ENCODE data around the gene BCL10. TPM values are rescaled to one million over a fixed set of nuclear protein-coding genes. Genes with fewer than 3 reads are reported as not detected.

Gene BCL10
- total RNA-seq, 2 experiments from 2014 or later = 24.3 to 30.1 TPM

DNA sequence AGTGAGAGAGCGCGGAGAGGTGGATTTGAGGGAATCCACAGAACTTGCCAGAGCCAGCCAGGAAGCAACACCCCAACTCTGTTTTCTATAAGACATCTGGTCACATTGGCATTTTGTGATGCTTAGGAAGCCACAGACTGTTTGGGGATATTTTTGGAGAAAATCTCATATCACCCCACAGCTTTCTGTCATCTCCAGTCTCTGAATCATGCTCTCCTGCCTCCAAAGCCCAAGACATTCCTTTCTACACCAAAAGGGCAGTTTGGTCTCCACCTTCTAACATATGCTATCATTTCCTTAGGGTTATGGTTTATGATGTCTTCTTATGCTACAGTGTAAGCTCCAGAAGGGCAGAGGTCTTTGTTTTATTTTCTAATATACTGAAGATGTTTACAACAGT is 14.4 kb upstream of the BCL10 start:
- H3K4me3 Mint-ChIP-seq = no peak overlapping the region
- ChIA-PET CTCF (no interaction called here), POLR2A (interaction anchor here (1.3 kb wide), 1 partner anchor 14 kb away, joined by 4 read pairs; the partner anchor contains the start of gene BCL10)
- no peaks in the 10 kb centered on the region for H3K36me3 Mint-ChIP-seq (ENCODE audit: low read depth)
- no peaks in the 10 kb centered on the region for H3K9me3 Mint-ChIP-seq
- H3K27me3 Mint-ChIP-seq = peaks cover 46% of the 10 kb centered on the region
- no peak overlapping the region for H3K27ac Mint-ChIP-seq
- peaks cover 8% of the 10 kb centered on the region for H3K4me1 Mint-ChIP-seq
- no peak for DNase-seq

DNA sequence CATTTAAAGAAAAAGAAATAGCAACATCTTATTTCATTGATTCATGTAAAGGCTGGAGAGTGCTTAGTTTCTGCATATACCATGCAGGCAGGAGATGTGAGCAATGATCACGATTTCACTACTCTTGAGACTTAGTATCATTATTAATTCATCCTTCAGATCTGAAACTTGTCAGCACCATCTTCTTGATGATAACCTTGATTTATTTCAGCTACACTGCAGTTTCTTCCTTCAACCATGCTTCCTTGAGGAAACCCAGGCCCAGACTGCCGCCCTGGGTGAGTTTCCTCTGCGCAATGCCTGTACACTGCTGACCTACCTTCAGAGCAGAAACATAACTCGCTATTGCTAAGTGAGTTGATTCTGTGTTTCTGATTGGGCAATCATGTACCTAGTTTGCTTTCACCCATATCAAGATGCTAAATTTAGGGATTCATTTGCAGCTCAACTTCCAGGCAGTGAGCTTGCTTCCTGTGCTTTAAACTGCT is 13.5 kb upstream of the BCL10 start:
- Mint-ChIP-seq H3K36me3 (ENCODE audit: low read depth) (no peaks in the 10 kb centered on the region), H3K27ac (no peak overlapping the region), H3K9me3 (no peaks in the 10 kb centered on the region), H3K4me1 (peaks cover 8% of the 10 kb centered on the region), H3K27me3 (peaks cover 44% of the 10 kb centered on the region), H3K4me3 (no peak overlapping the region)
- ChIA-PET POLR2A (interaction anchor here (1.3 kb wide), 1 partner anchor 13 kb away, joined by 4 read pairs; the partner anchor contains the start of gene BCL10), CTCF (no interaction called here)
- no peak for DNase-seq

DNA sequence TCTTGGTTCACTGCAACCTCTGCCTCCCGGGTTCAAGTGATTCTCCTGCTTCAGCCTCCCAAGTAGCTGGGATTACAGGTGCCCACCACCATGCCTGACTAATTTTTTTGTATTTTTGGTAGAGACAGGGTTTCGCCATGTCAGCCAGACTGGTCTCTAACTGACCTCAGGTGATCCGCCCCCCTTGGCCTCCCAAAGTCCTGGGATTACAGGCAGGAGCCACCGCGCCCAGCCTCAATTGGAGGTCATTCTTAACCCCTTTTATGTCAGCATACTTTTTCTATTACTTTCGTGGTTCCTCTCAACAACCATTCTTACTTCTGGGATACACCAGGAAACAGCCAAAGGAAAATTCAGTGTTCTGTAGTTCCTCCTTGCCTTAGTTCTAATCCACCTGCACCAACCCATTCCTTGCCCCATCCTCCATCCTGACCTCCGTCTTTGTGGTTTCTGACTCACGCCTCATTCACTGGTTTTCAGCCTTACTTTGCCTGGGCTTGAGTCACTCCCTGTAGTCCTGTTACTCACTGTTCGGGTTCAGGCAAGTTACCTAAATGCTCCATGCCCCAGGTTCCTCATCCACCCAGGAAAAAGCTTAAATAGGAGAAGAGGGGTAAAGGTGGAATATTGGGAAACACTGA is 12.9 kb upstream of the BCL10 start:
- ChIA-PET CTCF (no interaction called here), POLR2A (interaction anchor here (1.3 to 2.0 kb wide), 2 partner anchors 8 to 13 kb away, joined by 4 to 5 read pairs; partner anchors contain the start of gene BCL10)
- peaks cover 45% of the 10 kb centered on the region for H3K27me3 Mint-ChIP-seq
- no peak overlapping the region for H3K27ac Mint-ChIP-seq
- DNase-seq = no peak
- H3K4me1 Mint-ChIP-seq = peaks cover 8% of the 10 kb centered on the region
- no peak overlapping the region for H3K4me3 Mint-ChIP-seq
- H3K9me3 Mint-ChIP-seq = no peaks in the 10 kb centered on the region
- no peaks in the 10 kb centered on the region for H3K36me3 Mint-ChIP-seq (ENCODE audit: low read depth)

DNA sequence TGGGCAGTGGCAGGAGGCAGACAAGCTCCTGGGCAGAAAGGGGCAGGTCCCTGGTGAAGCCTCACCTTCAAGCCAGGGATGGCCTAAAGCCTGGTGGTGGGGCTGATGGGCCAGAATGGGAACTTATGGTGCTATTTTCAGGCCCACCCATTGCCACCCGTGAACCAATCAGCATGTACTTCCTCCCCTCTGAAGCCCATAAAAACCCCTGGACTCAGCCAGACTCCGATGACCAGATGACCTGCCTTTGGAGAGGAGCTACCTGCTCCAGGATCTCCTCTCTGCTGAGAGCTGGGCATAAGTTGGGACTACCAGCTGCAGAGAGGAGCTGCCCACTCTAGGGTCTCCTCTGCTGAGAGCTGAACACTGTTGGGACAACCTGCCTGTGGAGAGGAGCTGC is 7.8 kb upstream of the BCL10 start:
- no peak overlapping the region for H3K27ac Mint-ChIP-seq
- ChIA-PET POLR2A (interaction anchor here (0.8 to 2.4 kb wide), 3 partner anchors 8 to 339 kb away, joined by 3 to 20 read pairs (median 3); partner anchors contain the start of genes BCL10 and C1orf52), CTCF (no interaction called here)
- no peaks in the 10 kb centered on the region for H3K36me3 Mint-ChIP-seq (ENCODE audit: low read depth)
- peaks cover 5% of the 10 kb centered on the region for H3K4me1 Mint-ChIP-seq
- H3K9me3 Mint-ChIP-seq = no peaks in the 10 kb centered on the region
- peaks cover 44% of the 10 kb centered on the region for H3K27me3 Mint-ChIP-seq
- no peak overlapping the region for H3K4me3 Mint-ChIP-seq
- no peak for DNase-seq

DNA sequence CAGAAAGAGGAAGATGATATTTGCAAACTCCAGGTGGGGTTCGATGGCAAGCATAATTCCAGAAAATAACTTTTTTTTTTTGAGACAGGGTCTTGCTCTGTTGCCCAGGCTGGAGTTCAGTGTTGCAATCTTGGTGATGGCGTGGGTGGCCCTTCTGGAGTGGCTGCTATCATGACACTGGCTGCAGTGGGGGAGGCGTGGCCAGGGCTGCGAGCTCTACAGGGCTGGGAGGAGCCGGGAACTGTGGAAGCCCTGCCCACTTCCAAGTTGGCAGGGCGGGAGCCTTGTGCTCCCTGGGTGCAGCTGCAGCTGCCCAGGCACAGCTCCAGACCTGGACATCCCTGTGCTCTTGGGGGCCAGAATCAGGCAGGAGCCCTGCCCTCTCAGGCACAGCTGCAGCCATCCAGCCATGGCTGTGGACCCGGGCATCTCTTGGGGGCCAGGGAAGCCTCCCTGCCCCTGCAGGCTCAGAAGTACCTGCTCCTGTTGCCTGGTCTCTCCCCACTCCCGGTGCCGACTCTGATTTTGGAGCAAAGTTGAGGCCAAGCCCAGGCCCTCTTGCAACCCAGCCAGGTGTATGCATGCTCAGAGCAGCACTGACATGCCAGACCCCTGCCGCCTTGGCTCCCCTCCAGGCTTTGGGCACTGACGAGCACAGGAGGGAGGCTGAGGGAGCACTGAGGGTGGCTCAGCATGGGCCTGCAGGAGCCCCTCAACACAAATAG is 7.2 kb upstream of the BCL10 start:
- Mint-ChIP-seq H3K36me3 (ENCODE audit: low read depth) (no peaks in the 10 kb centered on the region), H3K4me1 (peaks cover 11% of the 10 kb centered on the region), H3K9me3 (no peaks in the 10 kb centered on the region), H3K27me3 (peaks cover 49% of the 10 kb centered on the region), H3K4me3 (no peak overlapping the region), H3K27ac (no peak overlapping the region)
- CTCF ChIA-PET = no interaction called here
- POLR2A ChIA-PET = interaction anchor here (1.0 to 2.4 kb wide), 2 partner anchors 8 to 339 kb away, joined by 3 to 20 read pairs; partner anchors contain the start of gene BCL10
- no peak for DNase-seq

DNA sequence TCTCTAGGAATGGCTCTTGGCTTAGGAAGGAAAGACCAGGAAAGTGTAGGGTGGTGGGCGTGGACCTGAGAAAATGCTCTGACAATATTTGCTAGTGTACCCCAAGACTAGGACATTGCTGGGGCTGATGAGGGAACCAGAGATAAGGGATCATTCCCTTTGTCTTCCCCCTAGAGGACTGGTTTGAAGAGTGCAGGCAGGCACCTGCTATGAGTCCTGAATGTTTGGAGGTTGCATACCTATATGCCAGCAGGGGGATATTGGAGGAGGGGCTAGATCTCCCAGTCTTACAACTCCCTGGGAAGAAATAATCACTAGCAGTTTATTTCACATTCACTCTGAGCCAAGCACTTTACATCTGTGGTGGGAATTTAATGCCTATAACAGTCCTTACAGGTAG is 6.0 kb upstream of the BCL10 start:
- Mint-ChIP-seq H3K27ac (no peak overlapping the region), H3K36me3 (ENCODE audit: low read depth) (no peaks in the 10 kb centered on the region), H3K4me3 (no peak overlapping the region), H3K9me3 (no peaks in the 10 kb centered on the region), H3K27me3 (peaks cover 50% of the 10 kb centered on the region), H3K4me1 (peaks cover 17% of the 10 kb centered on the region)
- no peak for DNase-seq
- CTCF ChIA-PET = interaction anchor here (12.6 kb wide), 1 partner anchor 23 kb away, joined by 202 read pairs; the partner anchor contains the start of gene C1orf52
- POLR2A ChIA-PET = no interaction called here

DNA sequence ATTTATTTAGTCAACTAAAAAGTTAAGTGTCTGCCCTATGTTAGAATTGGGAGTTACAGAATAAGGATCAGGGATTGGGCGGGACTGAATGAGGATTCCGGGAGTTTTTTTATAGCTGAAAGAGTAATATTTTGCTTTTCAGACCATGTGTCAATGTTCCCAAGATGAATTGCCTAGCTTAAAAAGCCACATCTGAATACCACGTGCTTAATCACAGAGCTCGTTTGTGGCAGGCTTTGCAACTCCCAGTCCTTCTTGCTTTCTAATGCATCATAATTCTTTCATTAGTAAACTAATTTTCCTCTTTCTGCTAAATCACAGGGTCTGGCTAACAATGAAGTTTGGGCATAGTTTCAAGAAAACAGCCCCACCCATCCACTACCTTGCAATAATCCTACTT is 4.2 kb upstream of the BCL10 start:
- Mint-ChIP-seq H3K27ac (no peak overlapping the region), H3K4me1 (peaks cover 23% of the 10 kb centered on the region), H3K9me3 (no peaks in the 10 kb centered on the region), H3K36me3 (ENCODE audit: low read depth) (no peaks in the 10 kb centered on the region), H3K4me3 (no peak overlapping the region), H3K27me3 (peaks cover 43% of the 10 kb centered on the region)
- POLR2A ChIA-PET = no interaction called here
- CTCF ChIA-PET = interaction anchor here (0.9 to 12.6 kb wide), 2 partner anchors 10 to 21 kb away, joined by 3 to 202 read pairs; partner anchors contain the start of gene C1orf52
- DNase-seq = no peak

DNA sequence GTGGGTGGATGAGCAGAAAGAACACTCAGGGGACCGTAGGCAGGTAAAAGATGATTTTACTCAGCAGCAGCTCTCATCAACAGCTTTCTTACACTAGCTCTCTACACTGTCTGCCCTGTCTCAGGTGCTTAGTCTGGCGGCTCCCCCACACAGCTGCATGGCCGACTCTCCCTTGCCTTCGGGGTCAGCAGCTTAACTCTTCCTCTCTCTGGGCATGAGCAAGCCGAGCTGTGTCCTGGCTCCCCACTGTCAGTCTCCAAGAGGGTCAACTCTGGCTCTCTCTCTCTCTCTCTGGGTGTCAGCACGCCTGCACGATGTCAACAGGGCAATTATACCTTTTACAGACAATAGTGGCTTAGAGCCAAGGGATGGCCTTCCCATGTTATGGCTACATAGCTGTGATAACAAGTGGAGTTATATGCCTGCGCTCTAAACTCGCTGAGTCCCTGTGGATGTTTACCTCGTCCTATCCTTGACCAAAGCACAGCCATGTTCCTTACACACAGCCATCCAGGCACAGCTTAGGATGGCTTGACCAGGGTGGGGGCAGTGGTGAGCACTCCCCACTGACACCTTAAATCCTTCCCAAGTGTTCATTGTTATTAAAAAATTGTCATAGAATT is 3.1 kb upstream of the BCL10 start:
- Mint-ChIP-seq H3K27ac (no peak overlapping the region), H3K4me1 (peaks cover 34% of the 10 kb centered on the region), H3K36me3 (ENCODE audit: low read depth) (peaks cover 6% of the 10 kb centered on the region), H3K4me3 (no peak overlapping the region), H3K27me3 (peaks cover 40% of the 10 kb centered on the region), H3K9me3 (no peaks in the 10 kb centered on the region)
- CTCF ChIA-PET = interaction anchor here (12.6 kb wide), 1 partner anchor 20 kb away, joined by 202 read pairs; the partner anchor contains the start of gene C1orf52
- POLR2A ChIA-PET = no interaction called here
- DNase-seq = no peak

DNA sequence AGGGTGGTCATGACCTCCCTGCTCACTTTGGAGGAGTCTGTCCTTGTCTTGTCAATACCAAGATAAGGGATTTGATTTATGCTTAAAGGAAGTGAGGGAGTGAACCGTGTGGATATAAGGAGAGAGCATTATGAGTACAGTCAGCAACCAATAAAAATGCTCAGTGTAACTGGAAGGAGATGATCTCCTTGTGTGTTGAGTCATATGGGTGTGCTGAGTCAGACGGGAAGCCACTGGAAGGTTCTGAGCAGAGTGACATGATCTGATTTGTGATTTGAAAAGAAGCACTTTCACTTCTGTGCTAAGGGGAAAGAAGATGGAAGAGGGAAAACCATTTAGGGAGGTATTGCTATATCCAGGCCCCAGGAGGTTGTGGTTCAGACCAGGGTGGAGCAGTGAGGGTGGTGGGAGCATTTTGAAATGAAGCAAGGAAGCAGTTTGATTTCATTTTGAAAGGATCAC is 2.5 kb upstream of the BCL10 start:
- ChIA-PET CTCF (interaction anchor here (12.6 kb wide), 1 partner anchor 20 kb away, joined by 202 read pairs; the partner anchor contains the start of gene C1orf52), POLR2A (no interaction called here)
- Mint-ChIP-seq H3K27ac (peak overlapping the region; percentile 5), H3K4me1 (peaks cover 39% of the 10 kb centered on the region), H3K4me3 (no peak overlapping the region), H3K27me3 (peaks cover 39% of the 10 kb centered on the region), H3K9me3 (no peaks in the 10 kb centered on the region), H3K36me3 (ENCODE audit: low read depth) (peaks cover 11% of the 10 kb centered on the region)
- DNase-seq = peak; percentile 51

DNA sequence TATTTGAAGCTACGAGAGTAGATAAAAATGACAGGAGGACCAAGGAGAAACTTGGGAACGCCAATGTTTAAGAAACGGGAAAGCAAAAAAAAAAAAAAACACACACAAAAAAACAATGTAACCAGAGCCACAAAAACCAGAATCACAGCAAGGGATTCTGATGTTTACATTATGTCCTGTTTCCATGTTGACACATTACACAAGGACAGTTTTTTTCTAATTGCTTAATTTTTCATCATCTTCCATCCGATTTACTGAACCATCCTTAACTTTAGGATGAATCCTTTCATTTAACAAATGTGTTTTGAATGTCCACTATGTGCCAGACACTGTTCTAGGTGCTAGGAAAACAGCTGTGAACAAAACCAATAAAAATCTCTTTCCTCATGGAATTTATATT is 1.4 kb upstream of the BCL10 start:
- POLR2A ChIA-PET = interaction anchor here (2.5 to 9.1 kb wide), 2 partner anchors 19 to 704 kb away, joined by 22 to 127 read pairs; partner anchors contain the start of genes C1orf52 and CTBS
- Mint-ChIP-seq H3K4me3 (no peak overlapping the region), H3K27ac (no peak overlapping the region), H3K9me3 (no peaks in the 10 kb centered on the region), H3K27me3 (peaks cover 37% of the 10 kb centered on the region), H3K36me3 (ENCODE audit: low read depth) (peaks cover 22% of the 10 kb centered on the region), H3K4me1 (peaks cover 50% of the 10 kb centered on the region)
- no peak for DNase-seq
- CTCF ChIA-PET = interaction anchor here (12.6 kb wide), 1 partner anchor 18 kb away, joined by 202 read pairs; the partner anchor contains the start of gene C1orf52

DNA sequence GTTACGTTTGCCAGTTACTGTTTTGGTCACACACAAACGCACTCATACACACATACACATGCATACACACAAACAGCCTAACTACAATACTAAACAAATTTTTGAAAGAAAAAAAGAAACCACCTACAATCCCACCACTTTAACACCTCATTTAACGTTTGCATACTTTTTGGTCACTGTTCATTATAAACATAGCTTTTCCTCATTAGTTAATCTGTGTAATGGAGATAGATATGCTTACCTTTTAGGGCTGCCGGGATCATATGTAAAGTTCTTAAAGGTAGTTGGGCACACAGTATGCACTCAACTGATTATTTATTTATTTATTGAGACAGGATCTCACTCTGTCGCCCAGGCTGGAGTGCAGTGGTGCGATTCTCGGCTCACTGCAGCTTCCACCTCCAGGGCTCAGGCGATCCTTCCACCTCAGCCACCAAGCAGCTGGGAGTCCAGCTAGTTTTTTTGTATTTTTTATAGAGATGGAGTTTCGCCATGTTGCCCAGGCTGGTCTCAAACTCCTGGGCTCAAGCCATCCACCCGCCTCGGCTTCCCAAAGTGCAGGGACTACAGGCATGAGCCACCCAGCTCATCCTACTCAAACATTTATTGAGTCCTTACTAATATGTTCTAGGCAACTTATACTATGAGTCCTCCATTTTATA is 677 bp upstream of the BCL10 start:
- no peak for DNase-seq
- POLR2A ChIA-PET = interaction anchor here (0.7 to 9.1 kb wide), 15 partner anchors 8 to 1427 kb away, joined by 3 to 127 read pairs (median 9); partner anchors contain the start of genes C1orf52, CTBS, GNG5 and MCOLN2
- Mint-ChIP-seq H3K27ac (peak overlapping the region; percentile 80), H3K9me3 (no peaks in the 10 kb centered on the region), H3K4me1 (peaks cover 51% of the 10 kb centered on the region), H3K36me3 (ENCODE audit: low read depth) (peaks cover 23% of the 10 kb centered on the region), H3K27me3 (peaks cover 32% of the 10 kb centered on the region), H3K4me3 (peak overlapping the region; percentile 80)
- CTCF ChIA-PET = interaction anchor here (1.0 to 12.6 kb wide), 8 partner anchors 8 to 431 kb away, joined by 3 to 202 read pairs (median 4); partner anchors contain the start of genes C1orf52 and ZNHIT6

DNA sequence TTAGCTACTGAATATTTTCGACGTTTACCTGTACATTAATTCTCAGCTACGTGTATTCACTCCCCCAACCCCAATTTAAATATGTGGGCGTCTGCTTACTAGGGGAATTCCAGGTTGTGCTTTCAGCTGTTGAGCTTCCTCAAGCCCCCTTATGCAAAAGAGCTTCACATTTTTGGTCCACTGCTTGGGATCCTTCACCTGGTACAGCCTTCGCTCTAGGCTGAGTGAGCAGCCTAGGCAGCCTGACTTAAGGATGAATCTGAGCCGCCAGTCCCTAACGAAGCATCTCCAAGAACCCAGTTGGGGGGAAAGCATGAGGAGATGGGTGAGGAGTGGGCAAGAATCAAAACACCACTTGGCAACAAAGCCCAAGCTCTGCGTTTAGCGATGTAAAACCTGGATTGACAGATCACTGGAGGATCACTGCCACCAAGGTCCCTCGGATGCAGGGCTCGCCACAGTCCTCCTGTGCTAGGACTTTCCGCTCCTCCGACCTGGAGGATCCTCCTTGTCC is 674 bp downstream of the BCL10 start:
- H3K27ac Mint-ChIP-seq = peak overlapping the region; percentile 80
- CTCF ChIA-PET = interaction anchor here (1.0 to 12.6 kb wide), 4 partner anchors 16 to 331 kb away, joined by 3 to 202 read pairs (median 12); partner anchors contain the start of genes C1orf52 and CCN1
- H3K4me1 Mint-ChIP-seq = peaks cover 54% of the 10 kb centered on the region
- H3K9me3 Mint-ChIP-seq = no peaks in the 10 kb centered on the region
- POLR2A ChIA-PET = interaction anchor here (0.7 to 9.1 kb wide), 19 partner anchors 9 to 1429 kb away, joined by 3 to 127 read pairs (median 7); partner anchors contain the start of genes C1orf52, CTBS, GNG5 and MCOLN2
- peaks cover 20% of the 10 kb centered on the region for H3K27me3 Mint-ChIP-seq
- no peak for DNase-seq
- peaks cover 32% of the 10 kb centered on the region for H3K36me3 Mint-ChIP-seq (ENCODE audit: low read depth)
- H3K4me3 Mint-ChIP-seq = peak overlapping the region; percentile 80
